Neural cell (in vitro differentiated cells): ENCODE results near the gene COX17.

Source experiments
- MXI1 ChIP-seq: fragments of 450-650 bp; conservative IDR thresholded peaks from 2 replicates; pipeline ENCODE4 v1.6.1; 2014; ENCODE audit warnings: antibody characterized with exemption, mild to moderate bottlenecking; ENCODE audit not compliant: poor library complexity, severe bottlenecking
- POLR2AphosphoS5 ChIP-seq: IDR thresholded peaks from 2 replicates; pipeline ENCODE4 v1.6.1; 2012
- TF ChIP-seq, protein P1 (sequence below): fragments of 450-650 bp; IDR thresholded peaks from 2 replicates; pipeline ENCODE4 v1.5.1; 2014; ENCODE audit warnings: antibody characterized with exemption, mild to moderate bottlenecking, moderate library complexity; ENCODE audit not compliant: poor library complexity, severe bottlenecking

DNA sequence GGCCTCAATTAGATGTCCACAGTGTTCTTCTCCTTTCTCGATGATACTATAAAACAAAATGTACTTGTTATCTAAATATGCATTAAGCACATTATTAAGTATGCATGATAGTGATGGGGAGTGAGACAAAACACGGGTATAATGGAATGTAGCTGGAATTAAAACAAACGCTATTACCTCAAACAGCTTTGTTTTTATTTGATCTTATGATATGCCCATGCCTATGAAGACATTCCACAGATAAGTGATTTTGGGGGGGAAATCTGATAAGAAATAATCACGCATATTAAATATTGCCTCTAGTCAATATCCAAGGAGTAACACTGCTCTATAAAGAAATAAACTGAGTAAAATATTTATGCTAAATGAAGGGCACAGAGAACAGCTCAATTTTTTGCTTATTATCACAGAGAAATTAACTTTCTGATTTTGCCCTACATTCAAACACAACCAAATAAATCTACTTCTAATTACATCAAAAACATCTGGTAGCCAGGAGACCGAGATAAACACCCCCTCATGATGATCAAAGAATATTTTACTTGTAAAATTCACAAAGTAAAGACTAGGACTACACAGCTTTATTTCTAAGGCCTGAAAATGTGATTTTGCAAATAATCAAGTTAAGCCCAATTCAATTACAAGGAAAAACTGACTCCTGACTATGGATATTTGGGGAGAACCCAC lies 1.9 kb downstream of the COX17 start:
- TF ChIP-seq MXI1 = no peak
- TF ChIP-seq, protein P1, sequence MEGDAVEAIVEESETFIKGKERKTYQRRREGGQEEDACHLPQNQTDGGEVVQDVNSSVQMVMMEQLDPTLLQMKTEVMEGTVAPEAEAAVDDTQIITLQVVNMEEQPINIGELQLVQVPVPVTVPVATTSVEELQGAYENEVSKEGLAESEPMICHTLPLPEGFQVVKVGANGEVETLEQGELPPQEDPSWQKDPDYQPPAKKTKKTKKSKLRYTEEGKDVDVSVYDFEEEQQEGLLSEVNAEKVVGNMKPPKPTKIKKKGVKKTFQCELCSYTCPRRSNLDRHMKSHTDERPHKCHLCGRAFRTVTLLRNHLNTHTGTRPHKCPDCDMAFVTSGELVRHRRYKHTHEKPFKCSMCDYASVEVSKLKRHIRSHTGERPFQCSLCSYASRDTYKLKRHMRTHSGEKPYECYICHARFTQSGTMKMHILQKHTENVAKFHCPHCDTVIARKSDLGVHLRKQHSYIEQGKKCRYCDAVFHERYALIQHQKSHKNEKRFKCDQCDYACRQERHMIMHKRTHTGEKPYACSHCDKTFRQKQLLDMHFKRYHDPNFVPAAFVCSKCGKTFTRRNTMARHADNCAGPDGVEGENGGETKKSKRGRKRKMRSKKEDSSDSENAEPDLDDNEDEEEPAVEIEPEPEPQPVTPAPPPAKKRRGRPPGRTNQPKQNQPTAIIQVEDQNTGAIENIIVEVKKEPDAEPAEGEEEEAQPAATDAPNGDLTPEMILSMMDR = no peak
- no peak for TF ChIP-seq POLR2AphosphoS5
